Stomach (tissue), 4 donors: Measurements from ENCODE around the gene CABP1.

Experiments
- CTCF ChIP-seq, 7 experiments: fragments of 450-650 bp in 4 of 7; fragments of 200-600 bp in 3 of 7; sonication (generic) in 3 of 7; IDR thresholded peaks; one replicate each; pipeline ENCODE4 v1.5.1; 2016 to 2019; ENCODE audit warnings: antibody characterized with exemption in 7 of 7, control low read depth in 2 of 7, mild to moderate bottlenecking in 1 of 7
- POLR2A ChIP-seq, 4 donors: fragments of 450-650 bp; IDR thresholded peaks; one replicate each; pipeline ENCODE4 v1.6.1; 2016; ENCODE audit warnings: antibody characterized with exemption in 4 of 4, control low read depth in 2 of 4, mild to moderate bottlenecking in 1 of 4, moderate library complexity in 1 of 4
- POLR2AphosphoS5 ChIP-seq, 3 donors: sonication (generic); formaldehyde crosslinking; IDR thresholded peaks; one replicate each; pipeline ENCODE4 v1.6.1; 2016; ENCODE audit warnings: antibody characterized with exemption in 3 of 3

- TF ChIP-seq POLR2AphosphoS5 (IDR thresholded peaks at IDR 0.05) (no peak), POLR2A (IDR thresholded peaks at IDR 0.05) (no peak), CTCF (IDR thresholded peaks at IDR 0.05) (no peak)
Observed at GRCh38 chr12:120643574-120643973, 3.1 kb downstream of the CABP1 start.
